GM19452 (cell line): ENCODE results near the gene ABCF3.

Experiments used
- ATAC-seq: cut with Tn5 transposase; IDR thresholded peaks from one replicate; pipeline ENCODE4 v1.9.1; 2021; ENCODE audit not compliant: unreplicated experiment

The ABCF3 gene

GRCh38 chr3:184230081-184230602 is 44.1 kb downstream of the ABCF3 start:
- ATAC-seq = no peak

- no peak for ATAC-seq
These were observed 44.9 kb downstream of the ABCF3 start for GRCh38 chr3:184230603-184231528.

- ATAC-seq = no peak
These were observed 45.7 kb downstream of the ABCF3 start for GRCh38 chr3:184231671-184232070.

GRCh38 chr3:184233127-184233843 is 47.3 kb downstream of the ABCF3 start:
- ATAC-seq = no peak

DNA sequence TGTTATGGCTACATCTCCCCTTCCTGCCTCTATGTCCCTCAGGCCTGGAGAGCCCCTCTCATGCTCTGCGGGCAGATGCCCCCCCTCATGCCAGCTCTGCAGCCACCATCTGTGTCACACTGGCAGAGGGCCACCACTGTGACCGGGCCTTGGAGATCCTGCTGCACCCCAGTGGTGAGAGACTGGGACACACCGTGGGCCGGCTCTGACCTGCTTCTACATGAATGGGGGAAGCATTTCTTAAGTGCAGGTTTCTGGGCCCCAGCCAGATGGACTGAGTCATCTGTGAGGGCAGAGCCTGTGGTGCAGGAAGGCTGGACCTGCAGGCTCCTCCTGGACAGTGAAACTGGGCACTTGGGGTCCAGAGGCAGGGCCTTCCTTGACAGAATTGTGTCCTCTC is 48.2 kb downstream of the ABCF3 start:
- no peak for ATAC-seq

DNA sequence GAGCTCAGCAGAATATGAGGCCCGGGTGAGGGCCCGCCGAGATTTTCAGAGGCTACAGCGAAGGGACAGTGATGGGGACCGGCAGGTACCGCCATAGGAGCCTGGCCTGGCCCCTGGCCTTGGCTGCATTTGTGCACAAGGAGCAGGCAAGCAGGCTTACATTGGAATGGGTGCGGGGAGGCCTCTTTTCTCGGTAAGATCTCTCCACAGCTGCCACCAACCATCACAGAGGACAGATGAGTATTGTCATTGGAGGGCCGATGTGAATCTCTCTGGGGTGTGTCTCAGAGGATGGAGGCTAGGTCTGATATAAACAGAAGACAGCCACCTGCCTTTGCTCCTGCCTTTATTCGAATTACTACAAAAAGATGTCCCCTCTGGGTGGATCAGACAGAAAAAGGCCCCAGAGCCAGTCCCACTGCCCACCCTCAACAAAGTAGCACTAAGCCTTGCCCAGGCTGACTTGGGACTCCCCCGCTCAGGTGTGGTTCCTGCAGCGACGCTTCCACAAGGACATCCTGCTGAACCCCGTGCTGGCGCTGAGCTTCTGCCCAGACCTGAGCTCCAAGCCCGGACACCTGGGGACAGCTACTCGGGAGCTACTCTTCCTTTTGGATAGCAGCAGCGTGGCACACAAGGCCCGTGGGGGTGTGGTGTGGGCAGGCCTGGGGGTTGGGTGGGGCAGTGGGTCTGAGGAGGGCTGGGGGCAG is 48.8 kb downstream of the ABCF3 start:
- ATAC-seq = no peak

DNA sequence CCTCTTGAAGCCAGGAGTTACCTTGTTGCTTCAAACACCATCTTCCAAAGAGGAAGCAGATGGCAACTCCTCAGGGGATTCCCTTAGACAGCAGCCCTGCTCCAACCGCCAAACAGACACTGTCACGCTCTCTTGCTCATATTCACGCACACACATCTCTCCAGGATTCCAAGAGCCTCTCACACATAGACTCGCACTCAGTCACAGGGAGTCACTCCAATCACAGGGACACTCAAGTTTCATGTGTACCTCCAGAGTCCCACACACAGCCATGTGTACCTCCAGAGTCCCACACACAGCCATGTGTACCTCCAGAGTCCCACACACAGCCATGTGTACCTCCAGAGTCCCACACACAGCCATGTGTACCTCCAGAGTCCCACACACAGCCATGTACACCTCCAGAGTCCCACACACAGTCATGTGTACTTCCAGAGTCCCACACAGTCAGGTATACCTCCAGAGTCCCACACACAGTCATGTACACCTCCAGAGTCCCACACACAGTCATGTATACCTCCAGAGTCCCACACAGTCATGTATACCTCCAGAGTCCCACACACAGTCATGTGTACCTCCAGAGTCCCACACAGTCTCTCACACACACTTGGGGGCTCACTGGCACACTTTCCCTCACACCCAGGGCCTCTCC is 49.5 kb downstream of the ABCF3 start:
- no peak for ATAC-seq

DNA sequence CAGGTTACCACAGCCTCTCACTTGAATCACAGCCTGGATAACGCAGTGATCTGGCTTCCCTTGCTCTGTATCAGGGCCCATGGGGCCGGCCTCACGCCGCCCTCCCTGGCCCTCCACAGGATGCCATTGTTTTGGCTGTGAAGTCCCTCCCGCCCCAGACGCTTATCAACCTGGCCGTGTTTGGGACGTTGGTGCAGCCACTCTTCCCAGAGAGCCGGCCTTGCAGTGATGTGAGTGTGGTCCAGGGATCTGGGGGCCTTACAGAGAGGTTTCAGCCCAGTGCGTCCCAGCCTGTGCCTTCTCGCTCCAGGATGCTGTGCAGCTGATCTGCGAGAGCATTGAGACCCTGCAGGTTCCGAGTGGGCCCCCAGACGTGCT is 50.0 kb downstream of the ABCF3 start:
- no peak for ATAC-seq

GRCh38 chr3:184236636-184237035 is 50.6 kb downstream of the ABCF3 start:
- no peak for ATAC-seq

- no peak for ATAC-seq
These were observed 51.2 kb downstream of the ABCF3 start for GRCh38 chr3:184237211-184237610.

DNA sequence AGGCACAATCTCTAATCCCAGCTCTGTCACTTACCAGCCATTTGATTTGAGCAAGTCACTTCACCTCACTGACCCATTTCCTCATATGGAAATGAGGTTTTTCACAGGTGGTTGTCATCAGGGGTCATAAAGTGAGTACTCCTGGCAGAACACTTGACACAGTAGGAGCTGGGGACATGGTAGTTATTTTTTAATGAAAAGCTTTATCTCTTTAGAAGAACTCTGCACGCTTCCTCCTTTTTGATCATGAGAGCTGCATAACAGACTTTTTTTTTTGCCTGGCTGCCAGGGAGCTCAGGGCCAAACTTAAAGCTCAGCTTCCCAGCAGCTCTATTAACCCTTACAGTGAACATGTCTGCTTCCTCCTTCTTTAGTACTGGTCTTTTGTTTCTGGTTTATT is 51.8 kb downstream of the ABCF3 start:
- no peak for ATAC-seq

DNA sequence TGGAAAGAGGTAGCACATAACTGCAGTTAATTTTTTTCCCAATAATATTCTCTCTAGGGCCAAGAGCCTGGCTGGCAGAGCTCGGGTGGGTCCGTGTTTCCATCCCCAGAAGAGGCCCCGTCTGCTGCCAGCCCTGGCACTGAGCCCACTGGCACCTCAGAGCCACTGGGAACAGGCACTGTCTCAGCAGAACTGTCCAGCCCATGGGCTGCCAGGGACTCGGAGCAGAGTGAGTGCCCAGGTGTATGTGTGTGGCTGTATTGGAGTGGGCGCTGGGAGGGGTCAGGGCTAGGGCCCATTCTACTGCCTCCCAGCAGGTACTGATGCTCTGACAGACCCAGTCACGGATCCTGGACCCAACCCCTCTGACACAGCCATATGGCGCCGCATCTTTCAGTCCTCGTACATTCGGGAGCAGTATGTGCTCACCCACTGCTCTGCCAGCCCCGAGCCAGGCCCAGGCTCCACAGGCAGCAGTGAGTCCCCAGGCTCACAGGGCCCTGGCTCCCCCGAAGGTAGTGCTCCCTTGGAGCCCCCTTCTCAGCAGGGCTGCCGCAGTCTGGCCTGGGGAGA is 52.3 kb downstream of the ABCF3 start:
- no peak for ATAC-seq

- ATAC-seq = no peak
These were observed 53.2 kb downstream of the ABCF3 start for GRCh38 chr3:184239221-184239620.

- no peak for ATAC-seq
These were observed 53.7 kb downstream of the ABCF3 start for GRCh38 chr3:184239708-184240107.

GRCh38 chr3:184240384-184241140 is 54.6 kb downstream of the ABCF3 start:
- no peak for ATAC-seq

- no peak for ATAC-seq
These were observed 55.1 kb downstream of the ABCF3 start for GRCh38 chr3:184241141-184241446.

- ATAC-seq = no peak
These were observed 55.7 kb downstream of the ABCF3 start for GRCh38 chr3:184241447-184242296.

- ATAC-seq = no peak
These were observed 56.3 kb downstream of the ABCF3 start for GRCh38 chr3:184242297-184242685.
